GM19463 (cell line): ENCODE data around the gene OR2A12.
"Not testable (repeated sequence)": the region's sequence is repeated elsewhere in the genome, so short reads cannot be mapped to it uniquely, and the experiment has no call there.

ENCODE experiments used
- ATAC-seq: cut with Tn5 transposase; IDR thresholded peaks from one replicate; pipeline ENCODE4 v1.9.1; 2021; ENCODE audit warnings: mild to moderate bottlenecking, moderate library complexity; ENCODE audit not compliant: unreplicated experiment

Gene OR2A12

GRCh38 chr7:144113651-144114050 lies 27.6 kb downstream of the OR2A12 start:
- no peak for ATAC-seq

DNA sequence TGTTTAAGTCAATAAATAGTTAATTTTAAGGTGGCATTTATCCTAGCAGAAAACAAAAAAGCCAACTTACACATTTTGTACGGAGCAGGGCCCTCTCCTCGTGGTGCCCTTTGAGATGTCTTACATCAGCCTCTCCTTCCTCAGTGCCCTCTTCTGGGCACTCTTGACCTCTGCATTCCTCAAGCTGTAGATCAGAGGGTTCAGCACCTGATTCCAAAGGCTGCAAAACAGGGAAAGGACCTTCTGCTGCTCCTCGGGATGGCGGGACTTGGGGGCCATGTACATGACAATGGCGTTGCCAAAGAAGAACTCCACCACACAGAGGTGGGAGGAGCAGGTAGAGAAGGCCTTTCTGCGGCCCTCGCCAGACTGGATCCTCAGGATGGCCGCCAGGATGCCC lies 32.3 kb downstream of the OR2A12 start:
- no peak for ATAC-seq

DNA sequence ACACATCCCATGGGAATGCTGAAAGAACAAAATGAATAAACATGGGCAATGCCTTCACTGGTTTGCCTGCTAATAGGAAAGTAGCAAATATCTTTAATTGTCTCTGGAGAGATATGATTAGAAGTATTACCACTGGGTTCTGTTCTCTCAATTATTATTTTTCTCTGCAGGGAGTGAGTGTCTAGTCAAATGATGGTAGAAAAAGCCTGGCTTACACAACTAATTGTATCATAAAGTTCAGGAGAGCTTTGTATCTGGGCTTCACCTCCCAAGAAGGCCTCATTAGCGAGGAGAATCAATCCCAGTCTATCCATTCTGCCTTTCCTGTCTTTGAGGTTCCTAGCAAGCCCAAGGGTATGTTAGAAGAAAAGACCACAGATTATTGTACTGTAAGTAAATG lies 36.8 kb downstream of the OR2A12 start, which contains the start of gene OR2A14:
Gene OR2A14, plus strand, starts transcription at position 301 of the 400 bp plus-strand sequence. CDS start 5,937 bp downstream, outside the sequence.
- ATAC-seq = no peak

GRCh38 chr7:144127714-144128334 lies 41.7 kb downstream of the OR2A12 start:
- ATAC-seq = peak; percentile 100

DNA sequence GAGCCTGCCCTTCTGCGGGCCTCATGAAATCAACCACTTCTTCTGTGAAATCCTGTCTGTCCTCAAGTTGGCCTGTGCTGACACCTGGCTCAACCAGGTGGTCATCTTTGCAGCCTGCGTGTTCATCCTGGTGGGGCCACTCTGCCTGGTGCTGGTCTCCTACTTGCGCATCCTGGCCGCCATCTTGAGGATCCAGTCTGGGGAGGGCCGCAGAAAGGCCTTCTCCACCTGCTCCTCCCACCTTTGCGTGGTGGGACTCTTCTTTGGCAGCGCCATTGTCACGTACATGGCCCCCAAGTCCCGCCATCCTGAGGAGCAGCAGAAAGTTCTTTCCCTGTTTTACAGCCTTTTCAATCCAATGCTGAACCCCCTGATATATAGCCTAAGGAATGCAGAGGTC lies 43.5 kb downstream of the OR2A12 start:
- ATAC-seq = not testable (repeated sequence)

DNA sequence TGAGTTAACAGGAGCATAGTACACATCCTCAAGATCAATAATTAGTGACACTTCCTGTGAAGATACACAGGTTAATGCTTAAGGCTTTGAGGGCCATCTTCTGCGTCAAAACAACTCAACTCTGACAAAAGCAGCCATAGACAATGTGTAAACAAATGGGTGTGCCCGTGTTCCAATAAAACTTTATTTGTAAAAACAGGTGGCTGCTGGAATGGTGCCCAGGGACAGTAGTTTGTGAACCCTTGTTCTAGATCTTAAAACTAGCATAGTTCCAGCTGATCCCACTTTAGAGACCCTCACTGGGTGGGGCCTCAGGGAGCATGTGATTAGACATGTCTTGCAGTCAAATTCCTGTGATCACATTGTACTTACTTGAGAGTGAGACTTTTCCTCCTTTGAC lies 44.7 kb downstream of the OR2A12 start:
- no peak for ATAC-seq

- ATAC-seq = no peak
These were observed 46.2 kb downstream of the OR2A12 start for GRCh38 chr7:144132262-144132661.

GRCh38 chr7:144133307-144133706 lies 47.2 kb downstream of the OR2A12 start:
- ATAC-seq = no peak

DNA sequence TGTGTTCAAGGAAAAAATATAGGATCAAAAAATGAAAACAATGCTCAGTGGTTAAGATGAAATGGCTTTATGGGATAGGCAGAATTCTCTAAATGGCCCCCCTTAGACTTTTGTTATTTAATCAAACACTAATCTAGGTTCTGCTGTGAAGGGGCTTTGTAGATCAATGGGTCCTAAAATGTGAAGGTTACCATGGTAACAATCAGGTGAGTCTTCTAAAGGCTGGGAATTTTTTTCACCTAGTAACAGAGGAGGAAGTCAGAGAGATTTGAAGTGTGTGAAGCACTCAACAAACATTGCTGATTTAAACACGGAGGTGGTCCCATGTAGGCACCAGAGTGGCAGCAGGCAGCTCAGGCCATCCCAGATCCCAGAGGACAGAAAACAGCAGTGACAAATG lies 48.0 kb downstream of the OR2A12 start:
- no peak for ATAC-seq

- ATAC-seq = no peak
These were observed 51.4 kb downstream of the OR2A12 start for GRCh38 chr7:144137501-144137900.

- no peak for ATAC-seq
These were observed 56.1 kb downstream of the OR2A12 start for GRCh38 chr7:144142187-144142586.

DNA sequence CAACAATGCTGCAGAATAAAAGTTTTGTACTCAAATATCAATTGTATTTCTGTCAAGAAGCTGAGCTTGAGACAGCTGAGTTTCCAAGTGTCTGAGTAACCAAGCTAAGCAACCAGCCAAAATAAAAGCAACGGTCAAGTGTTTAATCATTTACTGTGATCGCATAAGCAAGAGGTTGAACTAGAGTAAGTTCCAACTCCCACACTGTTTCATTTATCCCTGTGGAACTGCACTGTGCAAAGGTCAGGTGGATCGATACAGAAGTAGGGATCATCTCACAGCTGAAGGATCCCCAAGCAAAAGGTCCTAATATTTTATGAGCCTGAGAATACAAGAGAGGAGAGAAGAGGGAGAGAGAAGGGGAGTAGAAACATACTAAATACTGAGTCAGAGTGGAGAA lies 58.3 kb downstream of the OR2A12 start:
- ATAC-seq = no peak

GRCh38 chr7:144148224-144148827 lies 62.2 kb downstream of the OR2A12 start:
- no peak for ATAC-seq
